Measurements from ENCODE around the gene SMIM20.
"Not testable (repeated sequence)": the region's sequence is repeated elsewhere in the genome, so short reads cannot be mapped to it uniquely, and the experiment has no call there.

SMIM20 gene

GRCh38 chr4:25904748-25905082, 9.3 kb upstream of the SMIM20 start:
- POLR2A ChIA-PET: no interaction called here
- no peak for DNase-seq
- H3K9me3 ChIP-seq (ENCODE audit: control extremely low read depth in 1 of 5, control insufficient read depth in 4 of 5, insufficient read depth in 2 of 5, low read depth in 1 of 5, low read length in 4 of 5): peaks cover 0 to 4% (median 0%) of the 10 kb centered on the region in 5 experiments
- 100% methylated on average over 1 of the region's 3 CpGs for WGBS (ENCODE audit: insufficient coverage)
- no peak overlapping the region for H3K27ac ChIP-seq (ENCODE audit: insufficient read depth in 1 of 2, low read depth in 1 of 2, low read length in 2 of 2, poor library complexity in 1 of 2, severe bottlenecking in 2 of 2)
- H3K4me3 ChIP-seq (ENCODE audit: control insufficient read depth in 1 of 7, extremely low read depth in 1 of 7, insufficient read depth in 4 of 7, low read depth in 2 of 7, low read length in 6 of 7): no peak overlapping the region
- no peaks in the 10 kb centered on the region for H3K4me1 ChIP-seq (ENCODE audit: control extremely low read depth in 1 of 4, control insufficient read depth in 4 of 4, insufficient read depth in 4 of 4, low read length in 3 of 4)
- CTCF ChIA-PET: no interaction called here
- no peaks in the 10 kb centered on the region for H3K27me3 ChIP-seq (replicated peaks in 2 of 5; ENCODE audit: control insufficient read depth in 4 of 5, insufficient read depth in 5 of 5, low read length in 4 of 5)
- no peaks in the 10 kb centered on the region for H3K36me3 ChIP-seq (ENCODE audit: control insufficient read depth in 4 of 4, insufficient read depth in 4 of 4, low read length in 3 of 4)

- POLR2A ChIA-PET: interaction anchor here (0.6 kb wide), 1 partner anchor 436 kb away, joined by 6 read pairs; no protein-coding TSS in a partner anchor
- Histone ChIP-seq H3K27ac (ENCODE audit: insufficient read depth in 1 of 2, low read depth in 1 of 2, low read length in 2 of 2, poor library complexity in 1 of 2, severe bottlenecking in 2 of 2) (no peak overlapping the region), H3K36me3 (ENCODE audit: control insufficient read depth in 4 of 4, insufficient read depth in 4 of 4, low read length in 3 of 4) (no peaks in the 10 kb centered on the region), H3K4me3 (ENCODE audit: control insufficient read depth in 1 of 7, extremely low read depth in 1 of 7, insufficient read depth in 4 of 7, low read depth in 2 of 7, low read length in 6 of 7) (no peak overlapping the region), H3K9me3 (ENCODE audit: control extremely low read depth in 1 of 5, control insufficient read depth in 4 of 5, insufficient read depth in 2 of 5, low read depth in 1 of 5, low read length in 4 of 5) (peaks cover 0 to 4% (median 0%) of the 10 kb centered on the region in 5 experiments), H3K4me1 (ENCODE audit: control extremely low read depth in 1 of 4, control insufficient read depth in 4 of 4, insufficient read depth in 4 of 4, low read length in 3 of 4) (no peaks in the 10 kb centered on the region), H3K27me3 (replicated peaks in 2 of 5; ENCODE audit: control insufficient read depth in 4 of 5, insufficient read depth in 5 of 5, low read length in 4 of 5) (no peaks in the 10 kb centered on the region)
- no peak for DNase-seq
- CTCF ChIA-PET: no interaction called here
- 96% methylated on average over 4 of the region's 4 CpGs for WGBS (ENCODE audit: insufficient coverage)
These were observed 8.6 kb upstream of the SMIM20 start for GRCh38 chr4:25905371-25905770.

GRCh38 chr4:25906113-25906512, 7.9 kb upstream of the SMIM20 start:
- H3K27me3 ChIP-seq (replicated peaks in 2 of 5; ENCODE audit: control insufficient read depth in 4 of 5, insufficient read depth in 5 of 5, low read length in 4 of 5); POLR2A ChIA-PET; H3K9me3 ChIP-seq (ENCODE audit: control extremely low read depth in 1 of 5, control insufficient read depth in 4 of 5, insufficient read depth in 2 of 5, low read depth in 1 of 5, low read length in 4 of 5); DNase-seq; H3K27ac ChIP-seq (ENCODE audit: insufficient read depth in 1 of 2, low read depth in 1 of 2, low read length in 2 of 2, poor library complexity in 1 of 2, severe bottlenecking in 2 of 2); H3K36me3 ChIP-seq (ENCODE audit: control insufficient read depth in 4 of 4, insufficient read depth in 4 of 4, low read length in 3 of 4); H3K4me1 ChIP-seq (ENCODE audit: control extremely low read depth in 1 of 4, control insufficient read depth in 4 of 4, insufficient read depth in 4 of 4, low read length in 3 of 4); H3K4me3 ChIP-seq (ENCODE audit: control insufficient read depth in 1 of 7, extremely low read depth in 1 of 7, insufficient read depth in 4 of 7, low read depth in 2 of 7, low read length in 6 of 7); CTCF ChIA-PET: not testable (repeated sequence)
- WGBS (ENCODE audit: insufficient coverage): 96% methylated on average over 5 of the region's 11 CpGs

GRCh38 chr4:25908491-25908901, 5.5 kb upstream of the SMIM20 start:
- CTCF ChIA-PET: no interaction called here
- Histone ChIP-seq H3K9me3 (ENCODE audit: control extremely low read depth in 1 of 5, control insufficient read depth in 4 of 5, insufficient read depth in 2 of 5, low read depth in 1 of 5, low read length in 4 of 5) (peaks cover 0 to 4% (median 0%) of the 10 kb centered on the region in 5 experiments), H3K4me3 (ENCODE audit: control insufficient read depth in 1 of 7, extremely low read depth in 1 of 7, insufficient read depth in 4 of 7, low read depth in 2 of 7, low read length in 6 of 7) (no peak overlapping the region), H3K4me1 (ENCODE audit: control extremely low read depth in 1 of 4, control insufficient read depth in 4 of 4, insufficient read depth in 4 of 4, low read length in 3 of 4) (peaks cover 1 to 7% (median 4%) of the 10 kb centered on the region in 4 experiments), H3K27ac (ENCODE audit: insufficient read depth in 1 of 2, low read depth in 1 of 2, low read length in 2 of 2, poor library complexity in 1 of 2, severe bottlenecking in 2 of 2) (no peak overlapping the region), H3K27me3 (replicated peaks in 2 of 5; ENCODE audit: control insufficient read depth in 4 of 5, insufficient read depth in 5 of 5, low read length in 4 of 5) (no peaks in the 10 kb centered on the region), H3K36me3 (ENCODE audit: control insufficient read depth in 4 of 4, insufficient read depth in 4 of 4, low read length in 3 of 4) (no peaks in the 10 kb centered on the region)
- POLR2A ChIA-PET: no interaction called here
- no peak for DNase-seq
- 41% methylated on average over 5 of the region's 5 CpGs for WGBS (ENCODE audit: insufficient coverage)

GRCh38 chr4:25911356-25911755, 2.7 kb upstream of the SMIM20 start:
- 98% methylated on average over 6 of the region's 6 CpGs for WGBS (ENCODE audit: insufficient coverage)
- ChIA-PET POLR2A (interaction anchor here (0.7 kb wide), 1 partner anchor 1282 kb away, joined by 3 read pairs; no protein-coding TSS in a partner anchor), CTCF (no interaction called here)
- DNase-seq: no peak
- no peak overlapping the region for H3K27ac ChIP-seq (ENCODE audit: insufficient read depth in 1 of 2, low read depth in 1 of 2, low read length in 2 of 2, poor library complexity in 1 of 2, severe bottlenecking in 2 of 2)
- H3K36me3 ChIP-seq (ENCODE audit: control insufficient read depth in 4 of 4, insufficient read depth in 4 of 4, low read length in 3 of 4): no peaks in the 10 kb centered on the region
- peaks cover 6 to 18% (median 11%) of the 10 kb centered on the region in 4 experiments for H3K4me1 ChIP-seq (ENCODE audit: control extremely low read depth in 1 of 4, control insufficient read depth in 4 of 4, insufficient read depth in 4 of 4, low read length in 3 of 4)
- no peak overlapping the region for H3K4me3 ChIP-seq (ENCODE audit: control insufficient read depth in 1 of 7, extremely low read depth in 1 of 7, insufficient read depth in 4 of 7, low read depth in 2 of 7, low read length in 6 of 7)
- no peaks in the 10 kb centered on the region for H3K27me3 ChIP-seq (replicated peaks in 2 of 5; ENCODE audit: control insufficient read depth in 4 of 5, insufficient read depth in 5 of 5, low read length in 4 of 5)
- H3K9me3 ChIP-seq (ENCODE audit: control extremely low read depth in 1 of 5, control insufficient read depth in 4 of 5, insufficient read depth in 2 of 5, low read depth in 1 of 5, low read length in 4 of 5): peaks cover 0 to 4% (median 0%) of the 10 kb centered on the region in 5 experiments

GRCh38 chr4:25913056-25913850, 767 bp upstream of the SMIM20 start:
- Histone ChIP-seq H3K9me3 (ENCODE audit: control extremely low read depth in 1 of 5, control insufficient read depth in 4 of 5, insufficient read depth in 2 of 5, low read depth in 1 of 5, low read length in 4 of 5) (peaks cover 0 to 4% (median 0%) of the 10 kb centered on the region in 5 experiments), H3K4me1 (ENCODE audit: control extremely low read depth in 1 of 4, control insufficient read depth in 4 of 4, insufficient read depth in 4 of 4, low read length in 3 of 4) (peaks cover 6 to 18% (median 11%) of the 10 kb centered on the region in 4 experiments), H3K27me3 (replicated peaks in 2 of 5; ENCODE audit: control insufficient read depth in 4 of 5, insufficient read depth in 5 of 5, low read length in 4 of 5) (no peaks in the 10 kb centered on the region), H3K4me3 (ENCODE audit: control insufficient read depth in 1 of 7, extremely low read depth in 1 of 7, insufficient read depth in 4 of 7, low read depth in 2 of 7, low read length in 6 of 7) (peak overlapping the region; percentile 49 to 92 (median 81)), H3K36me3 (ENCODE audit: control insufficient read depth in 4 of 4, insufficient read depth in 4 of 4, low read length in 3 of 4) (no peaks in the 10 kb centered on the region), H3K27ac (ENCODE audit: insufficient read depth in 1 of 2, low read depth in 1 of 2, low read length in 2 of 2, poor library complexity in 1 of 2, severe bottlenecking in 2 of 2) (no peak overlapping the region)
- peak in 2 of 3 donors; percentile 50 to 51 for DNase-seq
- ChIA-PET POLR2A (interaction anchor here (0.6 kb wide), 1 partner anchor 65 kb away, joined by 3 read pairs; no protein-coding TSS in a partner anchor), CTCF (interaction anchor here (0.7 to 1.7 kb wide), 4 partner anchors 13 to 129 kb away, joined by 3 to 4 read pairs (median 3); no protein-coding TSS in a partner anchor)
- WGBS (ENCODE audit: insufficient coverage): 4% methylated on average over 23 of the region's 26 CpGs

- no peaks in the 10 kb centered on the region for H3K9me3 ChIP-seq (ENCODE audit: control extremely low read depth in 1 of 5, control insufficient read depth in 4 of 5, insufficient read depth in 2 of 5, low read depth in 1 of 5, low read length in 4 of 5)
- peaks cover 6 to 18% (median 11%) of the 10 kb centered on the region in 4 experiments for H3K4me1 ChIP-seq (ENCODE audit: control extremely low read depth in 1 of 4, control insufficient read depth in 4 of 4, insufficient read depth in 4 of 4, low read length in 3 of 4)
- DNase-seq: no peak
- H3K36me3 ChIP-seq (ENCODE audit: control insufficient read depth in 4 of 4, insufficient read depth in 4 of 4, low read length in 3 of 4): no peaks in the 10 kb centered on the region
- CTCF ChIA-PET: interaction anchor here (0.9 kb wide), 1 partner anchor 13 kb away, joined by 3 read pairs; no protein-coding TSS in a partner anchor
- POLR2A ChIA-PET: no interaction called here
- no peaks in the 10 kb centered on the region for H3K27me3 ChIP-seq (replicated peaks in 2 of 5; ENCODE audit: control insufficient read depth in 4 of 5, insufficient read depth in 5 of 5, low read length in 4 of 5)
- H3K27ac ChIP-seq (ENCODE audit: insufficient read depth in 1 of 2, low read depth in 1 of 2, low read length in 2 of 2, poor library complexity in 1 of 2, severe bottlenecking in 2 of 2): peak overlapping the region in 1 of 2 experiments; percentile 70
- peak overlapping the region; percentile 56 to 92 (median 81) for H3K4me3 ChIP-seq (ENCODE audit: control insufficient read depth in 1 of 7, extremely low read depth in 1 of 7, insufficient read depth in 4 of 7, low read depth in 2 of 7, low read length in 6 of 7)
- WGBS (ENCODE audit: insufficient coverage): 75% methylated on average over 7 of the region's 8 CpGs
These were observed 791 bp downstream of the SMIM20 start for GRCh38 chr4:25914670-25915352.

Data from common myeloid progenitor, CD34-positive (primary cell).